Right lung (tissue), 5 donors: ENCODE results near the gene NCKAP5. TPM values are rescaled to one million over a fixed set of nuclear protein-coding genes. Genes with fewer than 3 reads are reported as not detected.
"Not testable (repeated sequence)": the region's sequence is repeated elsewhere in the genome, so short reads cannot be mapped to it uniquely, and the experiment has no call there.

Source experiments
- DNase-seq, 2 donors: peaks; one replicate each; pipeline ENCODE4 v3.0.0-alpha.2; 2013
- polyA plus RNA-seq, 5 donors: library from polyadenylated mRNA; unstranded; fragments of 120-200 nt; gene quantifications; one replicate each; pipeline versions ENCODE4 v1.2.1 to v1.2.3, GENCODE V29; 2013; ENCODE audit warnings: inconsistent platforms in 1 of 5, low replicate concordance in 1 of 5; ENCODE audit not compliant: insufficient read length in 5 of 5, insufficient read depth in 1 of 5

The NCKAP5 gene
- polyA plus RNA-seq, 5 donors = 15.1 to 20.7 (median 15.9) TPM

DNA sequence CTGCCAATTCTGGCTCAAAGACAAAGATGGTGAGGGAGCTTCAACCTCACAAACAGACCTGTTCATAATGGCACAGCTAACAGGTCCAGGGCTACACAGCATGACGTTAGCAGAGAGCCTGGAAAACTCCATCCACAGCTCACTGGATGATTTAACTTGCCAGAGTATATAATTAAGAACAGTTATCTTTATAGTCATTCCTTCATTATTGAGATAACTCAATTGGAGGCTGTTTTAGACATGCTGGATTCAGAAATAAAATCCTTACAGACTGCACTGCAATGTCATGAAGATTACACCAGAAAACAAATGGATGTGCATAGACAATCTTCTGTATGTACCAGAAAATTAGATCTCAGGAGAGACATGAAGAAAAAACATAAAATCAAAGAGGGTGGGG, 843.1 kb downstream of the NCKAP5 start:
- no peak for DNase-seq

DNA sequence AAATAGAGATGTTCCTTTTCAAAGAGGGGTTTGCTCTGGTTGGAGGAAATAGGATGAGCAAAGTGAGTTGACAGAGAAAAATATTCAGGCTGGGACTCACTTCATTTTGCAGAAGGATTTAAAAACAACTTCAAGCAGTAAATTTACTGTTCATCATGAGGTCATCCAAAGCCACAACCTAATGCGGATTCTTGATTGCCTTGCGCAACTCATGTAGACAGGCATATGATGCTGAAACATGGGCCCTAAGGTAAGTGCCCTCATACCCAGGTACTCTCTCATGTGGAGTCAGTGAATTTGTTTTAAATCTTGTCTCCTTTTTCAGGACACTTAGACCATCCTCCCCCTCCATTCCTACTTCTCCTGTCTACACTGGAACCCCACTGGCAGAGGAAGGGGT, 846.3 kb downstream of the NCKAP5 start:
- no peak for DNase-seq

DNA sequence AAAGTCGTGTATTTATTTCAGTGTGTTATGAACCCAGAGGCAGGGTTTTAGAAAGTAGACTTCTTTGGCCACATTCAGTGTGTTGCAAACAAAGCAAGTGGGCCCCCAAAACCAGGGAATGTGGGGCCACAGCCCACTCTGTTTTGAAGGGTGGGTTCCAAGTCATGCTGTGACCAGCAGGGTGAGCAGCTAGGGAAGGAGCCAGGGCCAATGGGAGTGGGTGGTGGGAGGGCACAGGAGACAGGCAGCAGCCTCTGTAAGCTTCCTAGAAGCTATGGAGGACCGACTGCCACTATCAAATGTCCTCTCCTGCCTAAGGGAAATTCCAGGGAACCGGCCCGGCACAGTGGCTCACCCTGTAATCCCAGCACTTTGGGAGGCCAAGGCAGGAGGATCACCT, 847.9 kb downstream of the NCKAP5 start:
- no peak for DNase-seq

DNA sequence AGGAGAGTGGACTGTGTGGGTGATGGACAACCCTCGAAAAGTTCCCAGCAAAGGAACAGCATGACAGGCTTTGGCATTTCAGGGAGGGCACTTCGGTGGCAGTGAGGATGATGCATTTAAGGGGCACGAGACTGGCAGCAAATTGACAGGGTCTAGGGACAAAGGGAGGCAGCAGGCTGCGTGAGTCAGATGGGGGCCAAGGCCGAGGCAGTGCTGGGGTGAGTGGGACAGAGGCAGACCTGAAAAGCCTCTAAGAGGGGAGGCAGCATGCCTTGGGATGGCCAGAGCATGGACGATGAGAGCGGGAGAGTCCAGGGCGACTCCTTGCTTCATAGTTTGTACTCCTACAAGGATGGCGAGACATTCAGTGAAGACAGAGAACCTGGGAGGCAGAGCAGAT, 848.8 kb downstream of the NCKAP5 start:
- no peak for DNase-seq

DNA sequence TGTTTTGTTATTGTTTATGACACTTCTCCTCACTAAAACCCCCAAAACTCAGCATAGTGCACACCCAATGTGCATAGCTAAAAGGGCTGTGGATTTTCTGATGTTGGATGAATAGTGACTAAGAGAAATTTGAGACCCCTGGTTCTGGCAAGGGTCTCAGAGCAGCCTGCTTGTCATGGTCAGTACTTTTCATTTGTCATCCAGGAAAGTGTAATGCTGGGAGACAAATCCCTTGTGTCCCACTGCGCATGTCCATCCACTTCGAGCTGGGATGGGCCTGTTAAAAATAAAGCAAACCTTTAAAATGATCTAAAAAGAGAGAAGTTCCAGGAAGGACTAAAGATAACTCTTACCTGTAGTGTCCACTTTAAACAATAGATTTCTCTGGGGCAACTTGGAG, 851.3 kb downstream of the NCKAP5 start:
- no peak for DNase-seq

DNA sequence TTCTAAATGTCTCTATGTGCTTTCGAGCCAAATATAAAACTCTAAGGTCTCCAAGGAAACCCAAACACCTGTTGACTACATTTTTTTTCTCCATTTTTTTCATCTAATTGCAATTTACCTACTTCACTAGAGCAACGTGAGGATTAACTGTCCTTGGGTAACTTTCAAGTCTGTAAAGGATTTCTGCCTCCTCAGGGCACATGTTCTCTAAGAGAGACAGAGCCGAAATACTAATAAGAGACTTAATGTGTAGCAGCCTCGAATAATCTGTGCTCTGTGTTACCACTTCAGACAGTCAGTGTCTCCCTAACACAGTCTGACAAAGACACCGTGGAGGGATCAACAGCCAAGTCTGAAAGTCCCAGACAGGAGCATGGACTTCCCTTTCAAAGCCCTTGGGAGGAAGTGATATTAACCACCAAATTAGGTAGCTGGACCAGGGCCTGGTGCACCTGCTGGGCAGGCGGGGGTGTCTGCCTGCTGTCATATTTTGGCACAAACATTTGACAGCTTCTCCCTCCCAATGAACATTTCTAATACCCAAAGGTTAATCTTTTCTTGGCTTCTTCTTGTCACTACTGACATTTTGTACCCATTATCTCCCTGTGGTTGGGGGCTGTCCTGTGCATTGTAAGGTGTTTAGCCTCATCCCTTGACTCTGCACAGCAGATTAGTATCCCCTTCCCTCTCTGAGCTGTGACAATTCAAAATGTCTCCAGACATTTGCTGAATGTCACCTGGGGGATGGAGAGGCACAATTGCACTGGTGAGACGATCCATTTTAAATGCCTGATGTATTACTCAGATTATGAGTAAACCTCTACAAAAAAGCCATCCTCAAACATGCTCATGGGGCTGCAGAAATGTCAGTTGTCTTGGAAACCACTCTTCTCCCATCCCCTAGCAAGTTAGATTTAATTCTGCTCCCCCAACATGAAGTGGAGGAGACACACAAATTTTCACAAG, 852.6 kb downstream of the NCKAP5 start:
- no peak for DNase-seq

DNA sequence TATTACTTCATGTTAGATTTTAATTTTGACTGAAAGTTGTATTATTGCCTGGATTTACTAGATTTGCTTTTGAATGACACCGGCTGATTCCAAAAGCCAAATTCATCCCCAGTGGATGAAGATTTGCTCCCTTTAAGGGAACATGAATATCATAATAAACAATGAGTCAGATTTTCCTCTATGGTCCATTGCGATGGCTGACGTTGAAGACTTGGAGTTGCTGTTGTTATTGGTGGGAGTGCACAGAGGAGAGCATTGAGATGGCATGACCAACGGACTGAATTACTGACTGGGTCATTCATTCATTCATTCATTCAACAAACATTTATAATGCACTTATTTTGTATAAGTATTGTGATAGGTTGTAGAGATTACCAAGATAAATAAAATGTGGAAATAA, 864.9 kb downstream of the NCKAP5 start:
- no peak for DNase-seq

DNA sequence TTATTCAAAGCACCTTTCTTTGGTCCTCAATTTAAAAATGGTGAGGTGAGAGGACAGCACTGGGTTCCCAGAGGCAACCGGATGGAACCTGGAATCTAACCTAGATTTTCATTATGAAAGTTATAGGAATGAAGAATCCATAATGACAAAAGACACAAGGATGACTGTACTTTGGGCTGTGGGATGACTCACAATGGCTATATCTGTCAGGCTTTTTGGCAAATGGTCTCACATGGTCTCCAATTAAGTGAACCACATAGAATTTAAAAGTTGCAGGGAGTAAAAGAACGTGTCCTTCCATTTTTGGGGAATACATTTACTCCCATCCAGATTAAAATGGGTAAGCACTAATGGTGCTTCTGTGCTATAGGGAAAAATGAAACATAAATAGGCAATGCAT, 866.5 kb downstream of the NCKAP5 start:
- no peak for DNase-seq

DNA sequence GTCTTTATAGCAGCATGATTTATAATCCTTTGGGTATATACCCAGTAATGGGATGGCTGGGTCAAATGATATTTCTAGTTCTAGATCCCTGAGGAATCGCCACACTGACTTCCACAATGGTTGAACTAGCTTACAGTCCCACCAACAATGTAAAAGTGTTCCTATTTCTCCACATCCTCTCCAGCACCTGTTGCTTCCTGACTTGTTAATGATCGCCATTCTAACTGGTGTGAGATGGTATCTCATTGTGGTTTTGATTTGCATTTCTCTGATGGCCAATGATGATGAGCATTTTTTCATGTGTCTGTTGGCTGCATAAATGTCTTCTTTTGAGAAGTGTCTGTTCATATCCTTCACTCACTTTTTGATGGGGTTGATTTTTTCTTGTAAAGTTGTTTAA, 868.5 kb downstream of the NCKAP5 start:
- not testable (repeated sequence) for DNase-seq

DNA sequence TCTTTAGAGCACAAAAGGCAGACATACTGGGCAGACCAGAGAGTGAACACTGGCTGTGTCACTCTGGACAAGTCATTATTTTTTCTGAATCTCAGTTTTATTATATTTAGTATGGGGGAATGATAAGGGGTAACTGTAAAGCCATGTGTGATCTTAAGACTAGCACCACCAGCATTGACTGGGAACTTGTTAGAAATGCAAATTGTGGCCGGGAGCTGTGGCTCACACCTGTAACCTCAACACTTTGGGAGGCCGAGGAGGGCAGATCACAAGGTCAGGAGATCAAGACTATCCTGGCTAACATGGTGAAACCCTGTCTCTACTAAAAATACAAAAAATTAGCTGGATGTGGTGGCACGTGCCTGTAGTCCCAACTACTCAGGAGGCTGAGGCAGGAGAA, 869.9 kb downstream of the NCKAP5 start:
- not testable (repeated sequence) for DNase-seq

DNA sequence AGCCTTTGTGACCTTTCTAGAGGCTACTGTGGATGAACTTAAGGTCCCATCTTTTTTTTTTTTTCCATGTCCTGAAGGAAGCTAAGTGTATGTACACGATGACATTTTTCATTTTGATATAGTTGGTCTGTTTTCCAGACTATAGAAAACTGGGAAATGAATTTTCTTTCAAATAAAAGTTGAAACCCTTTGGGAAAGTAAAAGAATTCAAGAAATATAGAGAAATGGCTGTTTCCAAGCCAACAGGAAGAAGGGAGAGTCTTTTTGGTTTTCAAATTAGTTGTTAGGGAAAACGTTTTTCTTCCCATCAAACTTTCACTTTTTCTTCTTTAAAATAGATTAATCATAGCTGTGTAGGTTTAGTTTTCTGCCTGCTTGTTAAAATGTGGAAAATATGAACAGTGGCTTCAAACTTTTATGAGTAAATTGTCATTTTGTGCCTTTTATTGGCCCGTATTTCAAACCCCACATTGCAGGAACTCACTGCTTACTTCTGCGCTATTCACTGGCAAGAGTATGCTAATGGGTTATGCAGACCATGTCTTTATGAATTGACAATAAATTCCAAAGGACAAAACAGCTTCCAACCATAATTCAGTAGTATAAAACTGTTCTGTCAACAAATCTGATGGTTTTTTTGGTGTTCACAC, 870.6 kb downstream of the NCKAP5 start:
- DNase-seq = no peak

DNA sequence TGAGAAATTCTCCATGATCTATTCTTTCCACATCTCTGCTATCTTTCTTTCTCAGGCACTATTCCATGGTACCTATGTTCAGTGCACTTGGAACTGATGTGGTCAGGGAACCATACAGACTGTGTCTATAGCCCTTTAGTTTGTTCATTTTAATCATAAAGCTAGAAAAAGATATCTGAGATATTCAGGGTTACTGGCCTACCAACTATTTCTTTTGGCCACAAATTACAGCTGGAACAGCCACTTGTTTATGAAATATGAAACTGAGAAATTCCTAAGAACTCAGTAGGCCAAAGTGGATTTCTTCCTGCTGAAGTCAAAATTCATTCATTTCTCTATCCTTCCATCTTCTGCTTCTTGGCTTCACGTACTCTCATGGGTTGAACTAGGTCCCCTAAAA, 875.4 kb downstream of the NCKAP5 start:
- DNase-seq = no peak

DNA sequence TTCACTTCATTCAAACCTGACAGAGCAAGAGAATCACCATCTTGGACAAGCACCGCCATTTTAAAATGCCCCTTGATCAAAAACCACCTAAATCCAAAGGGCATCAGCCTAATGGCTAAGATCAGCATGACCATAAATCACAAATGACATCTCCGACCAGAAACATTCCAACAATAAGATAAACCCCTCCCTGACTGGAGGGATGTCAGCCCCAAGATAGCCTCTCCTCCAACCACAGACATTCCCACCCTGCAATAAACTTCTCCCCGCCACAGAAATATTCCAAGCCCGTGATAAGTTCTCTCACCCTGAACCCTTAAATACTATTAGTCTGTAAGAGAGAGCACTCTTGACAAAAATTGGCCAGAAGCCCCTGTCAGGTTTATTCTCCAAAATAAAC, 876.7 kb downstream of the NCKAP5 start:
- no peak for DNase-seq

DNA sequence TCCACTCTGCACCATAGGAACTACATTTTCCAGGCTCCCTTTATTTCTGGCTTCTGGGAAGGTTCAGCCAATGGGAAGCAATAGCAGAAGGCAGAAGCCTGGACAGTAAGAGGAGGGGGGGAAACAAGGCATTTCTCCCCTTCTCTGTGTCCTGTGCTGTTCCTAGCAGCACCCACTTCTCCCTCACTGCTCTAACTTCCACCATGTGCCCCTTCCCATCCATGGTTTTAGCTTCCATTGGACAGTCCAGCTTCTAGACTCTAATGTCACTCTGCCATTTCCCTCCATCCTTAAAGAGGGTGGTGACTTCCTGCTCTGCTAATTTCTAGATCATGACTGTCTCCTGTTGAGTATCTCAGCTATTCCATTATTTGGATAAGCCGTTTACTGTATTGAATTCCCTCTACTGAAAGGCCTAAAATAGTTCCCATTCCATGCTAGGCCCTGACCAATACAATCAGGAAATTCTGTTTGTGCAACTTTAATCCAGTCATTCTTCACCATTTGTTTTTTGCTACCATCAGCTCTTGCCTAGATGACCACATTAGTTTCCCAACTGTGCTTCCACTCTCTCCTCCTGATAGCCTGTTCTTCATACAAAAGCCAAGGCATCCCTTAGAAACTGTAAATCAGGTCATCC, 877.5 kb downstream of the NCKAP5 start:
- no peak for DNase-seq

DNA sequence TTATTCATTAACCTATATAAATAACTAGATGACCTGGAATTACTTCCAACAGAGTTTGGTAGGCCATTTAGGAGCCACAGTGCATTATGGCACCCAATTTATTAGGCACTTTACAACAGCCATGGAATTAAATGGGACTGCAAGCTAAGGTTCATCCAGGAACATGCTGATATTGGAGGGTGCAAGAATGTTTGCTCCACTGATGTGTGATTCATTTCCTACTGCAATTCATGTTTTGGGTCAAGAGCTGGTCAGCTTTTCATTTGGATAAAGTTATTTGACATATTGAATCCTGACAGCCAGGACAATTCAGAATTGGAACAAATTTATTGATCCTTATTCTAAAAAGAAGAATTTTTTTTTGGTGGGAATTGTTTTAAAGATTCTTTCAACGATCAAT, 886.5 kb downstream of the NCKAP5 start:
- no peak for DNase-seq

DNA sequence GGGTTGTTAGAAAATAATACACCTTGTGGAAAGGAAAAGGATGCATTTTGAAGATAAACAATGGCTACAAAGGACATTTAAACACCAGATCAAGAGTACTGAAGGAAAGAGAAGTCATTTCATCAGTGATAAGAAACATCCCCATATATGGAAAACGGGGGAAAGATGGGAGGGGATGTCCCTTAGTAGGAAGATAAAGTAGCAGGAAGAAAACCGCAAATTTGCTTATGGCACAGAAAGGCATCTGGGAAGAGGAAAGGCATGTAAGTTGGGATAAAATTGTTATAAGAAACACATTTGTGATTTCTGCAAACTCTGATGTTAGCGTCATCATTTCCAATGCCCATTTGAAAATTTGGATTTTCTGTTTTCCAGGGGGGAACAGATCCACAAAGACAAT, 887.7 kb downstream of the NCKAP5 start:
- DNase-seq = no peak

DNA sequence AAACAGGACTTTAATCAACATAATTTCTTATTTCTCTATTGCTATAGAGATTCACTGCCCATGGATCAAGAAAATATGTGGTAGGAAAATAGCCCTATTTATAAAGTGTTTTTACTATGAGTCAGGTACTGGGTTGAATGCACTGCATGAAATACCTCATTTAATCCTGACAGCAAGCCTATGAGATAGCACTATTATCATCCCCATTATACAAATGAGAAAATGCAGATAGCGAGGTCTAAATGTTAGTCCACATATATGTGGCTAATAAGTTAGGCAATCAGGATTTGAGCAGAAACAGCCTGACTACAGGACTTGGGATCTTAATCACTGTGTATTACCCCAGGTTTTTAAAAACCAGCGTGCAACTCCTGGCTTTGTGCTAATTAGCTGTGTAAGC, 889.8 kb downstream of the NCKAP5 start:
- no peak for DNase-seq

DNA sequence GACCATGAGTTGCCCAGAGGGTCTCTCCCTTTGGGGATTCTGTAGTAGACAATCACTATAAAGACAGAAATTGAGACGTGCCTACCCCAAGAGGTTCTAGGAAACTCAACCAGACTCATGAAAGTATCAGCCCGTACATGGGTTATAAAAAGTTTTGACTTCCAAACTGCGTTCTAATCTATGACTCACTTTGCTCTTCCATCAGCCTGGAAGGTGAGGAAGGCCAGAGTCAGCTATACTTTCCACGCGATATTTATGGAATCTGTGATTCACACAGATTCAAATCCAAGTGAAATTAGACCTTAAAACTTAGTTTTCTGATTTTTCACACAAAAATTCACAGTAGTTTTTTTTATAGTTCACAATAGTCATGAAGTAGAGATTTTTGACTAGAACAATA, 890.6 kb downstream of the NCKAP5 start:
- no peak for DNase-seq

DNA sequence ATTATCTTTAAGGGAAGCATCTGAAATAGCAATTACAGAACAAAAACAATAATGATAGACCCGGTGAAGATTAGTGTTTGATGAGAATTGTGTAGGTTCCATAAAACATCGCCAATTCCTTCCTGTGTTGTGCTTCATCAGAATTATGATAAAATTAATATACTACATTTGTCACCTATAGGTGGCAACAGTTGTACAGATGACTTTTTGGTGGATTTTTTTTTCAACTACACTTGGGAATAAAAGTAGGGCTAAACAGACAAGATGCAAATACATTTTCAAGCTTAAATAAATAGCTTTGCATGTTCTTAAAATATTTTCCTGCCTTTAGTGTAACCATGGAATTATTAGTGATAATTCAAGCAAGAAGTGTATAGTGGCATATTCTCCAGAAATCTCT, 891.3 kb downstream of the NCKAP5 start:
- no peak for DNase-seq

DNA sequence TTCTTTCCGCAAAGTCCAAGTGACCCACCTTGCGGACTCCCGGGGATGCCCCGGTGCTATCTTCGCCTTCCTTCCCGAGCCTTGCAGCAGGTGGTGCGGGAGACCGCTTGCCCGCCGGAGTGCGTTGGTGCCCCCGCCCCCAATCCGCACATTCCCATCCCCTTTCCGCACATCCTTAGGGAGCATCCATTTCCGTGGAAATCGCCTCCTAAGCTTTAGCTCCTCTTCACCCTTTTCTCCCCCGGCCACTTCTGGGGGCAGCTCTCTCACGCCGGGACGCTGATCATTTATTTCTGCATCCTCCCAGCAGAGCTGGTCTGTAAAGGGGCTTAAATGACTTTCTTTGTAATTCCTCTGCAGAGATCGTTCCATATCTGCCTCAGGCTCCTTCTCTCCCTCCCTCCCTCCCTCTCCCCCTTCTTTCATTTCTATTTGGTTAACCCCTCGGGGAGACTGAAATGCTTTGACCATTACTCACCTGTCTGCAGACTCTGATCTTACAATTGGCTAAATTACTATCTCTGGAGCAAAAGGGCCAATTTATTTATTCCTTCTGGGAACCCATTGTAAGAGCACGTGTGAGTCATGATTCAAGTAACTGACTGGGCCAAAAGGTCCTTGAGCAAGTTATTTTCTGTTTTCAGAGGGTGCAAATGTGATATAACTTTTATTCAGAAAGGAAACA, 897.0 kb downstream of the NCKAP5 start:
- no peak for DNase-seq

DNA sequence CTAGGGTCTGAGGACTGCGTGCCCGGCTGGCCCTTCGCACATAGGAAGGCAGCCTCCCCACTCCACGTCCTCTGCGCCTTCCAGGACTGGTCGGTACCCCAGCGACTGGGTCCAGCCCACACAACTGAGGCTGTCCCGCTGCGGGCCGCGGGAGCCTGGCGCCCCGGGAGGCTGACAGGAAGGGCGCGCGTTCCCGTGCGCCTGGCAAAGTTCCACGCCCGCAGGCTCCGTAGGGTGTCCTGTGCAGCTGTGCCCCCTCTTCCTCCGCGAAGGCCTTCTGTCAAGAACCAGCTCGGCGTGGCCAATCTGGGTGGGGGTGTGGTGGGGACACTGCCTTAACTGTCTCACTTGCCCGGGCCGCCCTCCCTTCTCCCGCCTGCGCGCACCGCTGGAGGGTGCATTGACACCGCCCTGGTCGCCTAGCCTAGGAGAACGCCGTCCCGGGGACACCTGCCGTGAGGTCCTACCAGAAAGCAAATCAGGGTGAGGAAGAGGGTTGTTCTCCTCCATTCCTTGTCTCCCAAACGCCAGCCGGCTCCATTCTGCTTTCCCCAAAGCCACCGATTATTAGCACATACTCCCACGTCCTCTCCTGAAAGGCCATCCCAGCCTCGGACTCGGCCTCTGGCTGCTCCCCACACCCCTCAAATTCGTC, 897.6 kb downstream of the NCKAP5 start:
- no peak for DNase-seq
